Neural progenitor cell (in vitro differentiated cells): ENCODE results near the gene OR10G7. TPM values are rescaled to one million over a fixed set of nuclear protein-coding genes. Genes with fewer than 3 reads are reported as not detected.

Experiments used
- DNase-seq: peaks from one replicate; pipeline ENCODE4 v3.0.0-alpha.2; 2016; ENCODE audit warnings: low spot score
- H2AFZ ChIP-seq: fragments of 200-600 bp; sonication (generic); replicated peaks from 2 replicates; pipeline ENCODE4 v1.6.1; 2016; ENCODE audit warnings: antibody characterized with exemption
- H3F3A ChIP-seq: fragments of 200-600 bp; sonication (generic); 2 replicates; pipeline ENCODE4 v1.6.1; 2016; ENCODE audit warnings: antibody characterized with exemption, low read depth
- H3K27ac ChIP-seq: fragments of 200-600 bp; sonication (generic); 2 replicates; pipeline ENCODE4 v1.5.1; 2016; ENCODE audit warnings: mild to moderate bottlenecking
- H3K27me3 ChIP-seq: fragments of 200-600 bp; sonication (generic); 2 replicates; pipeline ENCODE4 v1.6.1; 2016; ENCODE audit warnings: mild to moderate bottlenecking, moderate library complexity
- H3K36me3 ChIP-seq: fragments of 200-600 bp; sonication (generic); 2 replicates; pipeline ENCODE4 v1.5.1; 2016
- H3K4me1 ChIP-seq: fragments of 200-600 bp; sonication (generic); 2 replicates; pipeline ENCODE4 v1.6.1; 2016; ENCODE audit warnings: mixed run types
- H3K4me2 ChIP-seq: fragments of 200-600 bp; sonication (generic); 2 replicates; pipeline ENCODE4 v1.6.1; 2016
- H3K4me3 ChIP-seq: fragments of 200-600 bp; sonication (generic); 2 replicates; pipeline ENCODE4 v1.5.1; 2016
- H3K79me2 ChIP-seq: fragments of 200-600 bp; sonication (generic); 2 replicates; pipeline ENCODE4 v1.6.1; 2016; ENCODE audit warnings: low read depth
- H3K9ac ChIP-seq: fragments of 200-600 bp; sonication (generic); 2 replicates; pipeline ENCODE4 v1.6.1; 2016
- H3K9me3 ChIP-seq: fragments of 200-600 bp; sonication (generic); 2 replicates; pipeline ENCODE4 v1.5.1; 2016; ENCODE audit warnings: low read depth
- H4K20me1 ChIP-seq: fragments of 200-600 bp; sonication (generic); 2 replicates; pipeline ENCODE4 v1.6.1; 2016; ENCODE audit warnings: low read depth
- H3K27ac Mint-ChIP-seq: 3 replicates; pipeline ENCODE4 v1.8.0; 2021; ENCODE audit warnings: mixed read lengths
- H3K27me3 Mint-ChIP-seq: 2 replicates; pipeline ENCODE4 v1.8.0; 2022; ENCODE audit warnings: low read depth, mild to moderate bottlenecking, inconsistent platforms, moderate library complexity, mixed read lengths; ENCODE audit not compliant: insufficient read depth
- H3K36me3 Mint-ChIP-seq: 3 replicates; pipeline ENCODE4 v1.8.0; 2021; ENCODE audit warnings: mixed read lengths
- H3K4me1 Mint-ChIP-seq: 3 replicates; pipeline ENCODE4 v1.8.0; 2021; ENCODE audit warnings: mixed read lengths
- H3K4me3 Mint-ChIP-seq: 3 replicates; pipeline ENCODE4 v1.8.0; 2021; ENCODE audit warnings: mild to moderate bottlenecking, moderate library complexity, mixed read lengths
- H3K9me3 Mint-ChIP-seq: 3 replicates; pipeline ENCODE4 v1.8.0; 2020; ENCODE audit warnings: mixed read lengths
- CTCF ChIP-seq: fragments of 200-600 bp; sonication (generic); IDR thresholded peaks from 2 replicates; pipeline ENCODE4 v1.5.1; 2017; ENCODE audit warnings: antibody characterized with exemption, mild to moderate bottlenecking
- EZH2 ChIP-seq: fragments of 200-600 bp; sonication (generic); IDR thresholded peaks from 2 replicates; pipeline ENCODE4 v1.6.1; 2017; ENCODE audit warnings: antibody characterized with exemption, mild to moderate bottlenecking, moderate library complexity
- EZH2phosphoT487 ChIP-seq: fragments of 200-600 bp; sonication (generic); IDR thresholded peaks from 2 replicates; pipeline ENCODE4 v1.6.1; 2017; ENCODE audit warnings: antibody characterized with exemption
- total RNA-seq: library from RNA; depleted of rRNA; stranded (reverse); fragments of >200 nt; gene quantifications from 2 replicates; pipeline ENCODE4 v1.2.3, GENCODE V29; 2015; ENCODE audit warnings: low replicate concordance

OR10G7 gene
- total RNA-seq, 1 donor from 2014 or later: not detected

GRCh38 chr11:124050748-124051147 lies 9.6 kb upstream of the OR10G7 start:
- H3K9me3 ChIP-seq: no peaks in the 10 kb centered on the region
- no peak overlapping the region for H3K27ac ChIP-seq
- H3K36me3 ChIP-seq: no peaks in the 10 kb centered on the region
- no peaks in the 10 kb centered on the region for H3K79me2 ChIP-seq
- H3K4me3 Mint-ChIP-seq: no peak overlapping the region
- no peak overlapping the region for H3K4me3 ChIP-seq
- no peaks in the 10 kb centered on the region for H3K27me3 ChIP-seq
- no peak overlapping the region for H3K27ac Mint-ChIP-seq
- no peak overlapping the region for H3K9ac ChIP-seq
- no peak overlapping the region for H2AFZ ChIP-seq
- TF ChIP-seq CTCF (no peak), EZH2phosphoT487 (no peak), EZH2 (no peak)
- no peaks in the 10 kb centered on the region for H3K9me3 Mint-ChIP-seq
- no peaks in the 10 kb centered on the region for H3F3A ChIP-seq
- H3K4me1 Mint-ChIP-seq: no peaks in the 10 kb centered on the region
- H3K27me3 Mint-ChIP-seq: peaks cover 3% of the 10 kb centered on the region
- DNase-seq: no peak
- H3K36me3 Mint-ChIP-seq: no peaks in the 10 kb centered on the region
- H3K4me2 ChIP-seq: no peak overlapping the region
- no peaks in the 10 kb centered on the region for H4K20me1 ChIP-seq
- H3K4me1 ChIP-seq: no peaks in the 10 kb centered on the region

DNA sequence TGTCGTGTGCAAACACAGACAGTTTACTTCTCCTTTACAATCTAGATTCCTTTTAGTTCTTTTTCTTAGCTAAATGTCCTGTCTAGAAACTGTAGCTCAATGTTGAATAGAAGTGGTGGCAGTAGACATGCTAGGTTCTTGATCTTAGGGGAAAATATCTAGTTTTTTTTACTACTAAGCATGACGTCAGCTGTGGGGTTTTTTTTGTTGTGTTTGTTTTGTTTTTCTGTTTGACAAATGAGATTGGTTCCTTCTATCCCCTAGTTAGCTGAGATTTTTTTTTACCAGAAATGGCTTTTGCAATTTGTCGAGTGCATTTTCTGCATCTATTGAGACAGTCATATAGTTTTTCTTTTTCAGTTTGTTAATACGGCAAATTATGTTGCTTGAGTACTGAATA lies 2.3 kb upstream of the OR10G7 start:
- Histone ChIP-seq H3K36me3 (no peaks in the 10 kb centered on the region), H3K27ac (no peak overlapping the region), H3K79me2 (no peaks in the 10 kb centered on the region), H3K27me3 (no peaks in the 10 kb centered on the region), H3K4me1 (peaks cover 4% of the 10 kb centered on the region), H3K9ac (no peak overlapping the region), H3F3A (no peaks in the 10 kb centered on the region), H3K9me3 (no peaks in the 10 kb centered on the region), H3K4me3 (no peak overlapping the region), H2AFZ (no peak overlapping the region), H3K4me2 (no peak overlapping the region), H4K20me1 (no peaks in the 10 kb centered on the region)
- H3K4me3 Mint-ChIP-seq: no peak overlapping the region
- TF ChIP-seq EZH2phosphoT487 (no peak), CTCF (no peak), EZH2 (no peak)
- H3K9me3 Mint-ChIP-seq: no peaks in the 10 kb centered on the region
- DNase-seq: no peak
- H3K27me3 Mint-ChIP-seq: peaks cover 3% of the 10 kb centered on the region
- no peaks in the 10 kb centered on the region for H3K4me1 Mint-ChIP-seq
- no peak overlapping the region for H3K27ac Mint-ChIP-seq
- H3K36me3 Mint-ChIP-seq: no peaks in the 10 kb centered on the region

DNA sequence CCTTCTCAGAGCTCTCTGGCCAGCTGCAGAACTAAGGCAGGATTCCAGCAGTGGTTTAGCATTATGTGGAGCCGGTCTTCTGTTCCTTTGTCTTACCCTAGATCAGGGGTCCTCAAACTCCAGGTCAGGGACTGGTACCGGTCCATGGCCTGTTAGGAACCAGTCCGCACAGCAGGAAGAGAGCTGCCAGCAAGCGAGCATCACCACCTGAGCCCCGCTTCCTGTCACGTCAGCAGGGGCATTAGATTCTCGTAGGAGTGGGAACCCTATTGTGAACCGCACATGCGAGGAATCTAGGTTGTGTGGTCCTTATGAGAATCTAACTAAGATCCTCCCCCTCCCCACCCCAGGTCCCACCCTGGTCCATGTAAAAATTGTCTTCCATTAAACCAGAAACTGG lies 1.6 kb downstream of the OR10G7 start:
- Mint-ChIP-seq H3K4me1 (no peaks in the 10 kb centered on the region), H3K36me3 (no peaks in the 10 kb centered on the region), H3K27ac (no peak overlapping the region), H3K4me3 (no peak overlapping the region), H3K27me3 (no peaks in the 10 kb centered on the region), H3K9me3 (no peaks in the 10 kb centered on the region)
- no peak overlapping the region for H3K4me2 ChIP-seq
- H4K20me1 ChIP-seq: no peaks in the 10 kb centered on the region
- H3K27me3 ChIP-seq: no peaks in the 10 kb centered on the region
- H3K9me3 ChIP-seq: no peaks in the 10 kb centered on the region
- H3F3A ChIP-seq: no peaks in the 10 kb centered on the region
- no peak overlapping the region for H3K4me3 ChIP-seq
- no peaks in the 10 kb centered on the region for H3K79me2 ChIP-seq
- peak overlapping the region; percentile 82 for H2AFZ ChIP-seq
- H3K9ac ChIP-seq: no peak overlapping the region
- DNase-seq: no peak
- no peak for TF ChIP-seq EZH2phosphoT487
- no peak for TF ChIP-seq CTCF
- no peak for TF ChIP-seq EZH2
- H3K4me1 ChIP-seq: peaks cover 4% of the 10 kb centered on the region
- no peaks in the 10 kb centered on the region for H3K36me3 ChIP-seq
- H3K27ac ChIP-seq: no peak overlapping the region

DNA sequence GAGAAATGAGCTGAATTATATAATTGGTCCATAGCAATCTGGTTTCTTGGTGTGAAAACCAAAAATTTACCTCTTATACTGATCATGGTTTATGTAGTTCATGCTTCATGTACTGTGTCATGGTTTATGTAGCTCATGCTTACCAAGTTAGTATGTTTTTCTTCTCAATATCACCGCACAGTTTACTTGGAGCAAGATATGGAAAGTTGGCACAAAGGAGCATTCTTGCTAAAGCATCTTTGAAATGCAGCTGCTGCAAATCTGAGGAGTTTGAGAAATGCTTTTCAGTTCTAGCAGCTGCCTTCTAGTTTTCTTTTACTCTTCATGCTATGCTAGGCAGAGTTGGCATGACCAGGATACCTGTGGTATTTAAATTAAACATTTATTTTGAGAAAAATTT lies 4.5 kb downstream of the OR10G7 start:
- no peaks in the 10 kb centered on the region for H3K9me3 ChIP-seq
- Mint-ChIP-seq H3K36me3 (no peaks in the 10 kb centered on the region), H3K4me3 (no peak overlapping the region), H3K27me3 (no peaks in the 10 kb centered on the region), H3K27ac (no peak overlapping the region), H3K4me1 (no peaks in the 10 kb centered on the region), H3K9me3 (no peaks in the 10 kb centered on the region)
- no peak overlapping the region for H3K4me3 ChIP-seq
- DNase-seq: no peak
- no peaks in the 10 kb centered on the region for H3K36me3 ChIP-seq
- no peak overlapping the region for H3K4me2 ChIP-seq
- H3K9ac ChIP-seq: no peak overlapping the region
- no peaks in the 10 kb centered on the region for H4K20me1 ChIP-seq
- H3F3A ChIP-seq: no peaks in the 10 kb centered on the region
- no peaks in the 10 kb centered on the region for H3K79me2 ChIP-seq
- no peaks in the 10 kb centered on the region for H3K27me3 ChIP-seq
- H3K4me1 ChIP-seq: peaks cover 3% of the 10 kb centered on the region
- no peak overlapping the region for H2AFZ ChIP-seq
- TF ChIP-seq CTCF (no peak), EZH2phosphoT487 (no peak)
- no peak overlapping the region for H3K27ac ChIP-seq
